HG03095 (cell line): Measurements from ENCODE around the gene ALPI.
"Not testable (repeated sequence)": the region's sequence is repeated elsewhere in the genome, so short reads cannot be mapped to it uniquely, and the experiment has no call there.

Experiments used
- ATAC-seq: cut with Tn5 transposase; IDR thresholded peaks from one replicate; pipeline ENCODE4 v1.9.1; 2021; ENCODE audit warnings: moderate library complexity; ENCODE audit not compliant: unreplicated experiment

ALPI gene

GRCh38 chr2:232455426-232456255 lies at the start of gene ALPI:
TSS of gene ALPI (plus strand) at chr2:232456153. CDS start at chr2:232456200, 47 bp downstream.
- ATAC-seq = no peak

- ATAC-seq = no peak
Measured at GRCh38 chr2:232406556-232407310, 49.2 kb upstream of the ALPI start, which contains the start of gene ALPG. TSS of gene ALPG (plus strand) at chr2:232406844. CDS start at chr2:232406895, 51 bp downstream.

- not testable (repeated sequence) for ATAC-seq
Measured at GRCh38 chr2:232407428-232408150, 48.4 kb upstream of the ALPI start.

- not testable (repeated sequence) for ATAC-seq
Measured at GRCh38 chr2:232408269-232408668, 47.7 kb upstream of the ALPI start.

- ATAC-seq = not testable (repeated sequence)
Measured at GRCh38 chr2:232409617-232410016, 46.3 kb upstream of the ALPI start.

GRCh38 chr2:232410238-232410900 lies 45.6 kb upstream of the ALPI start:
- ATAC-seq = no peak

- ATAC-seq = no peak
Measured at GRCh38 chr2:232411901-232412629, 43.9 kb upstream of the ALPI start.

- no peak for ATAC-seq
Measured at GRCh38 chr2:232412986-232413385, 43.0 kb upstream of the ALPI start.

- ATAC-seq = no peak
Measured at GRCh38 chr2:232415138-232415690, 40.7 kb upstream of the ALPI start.

- ATAC-seq = no peak
Measured at GRCh38 chr2:232415736-232416520, 40.0 kb upstream of the ALPI start.

- no peak for ATAC-seq
Measured at GRCh38 chr2:232416521-232417470, 39.2 kb upstream of the ALPI start.

- no peak for ATAC-seq
Measured at GRCh38 chr2:232417489-232417888, 38.5 kb upstream of the ALPI start.

GRCh38 chr2:232418056-232418455 lies 37.9 kb upstream of the ALPI start:
- ATAC-seq = no peak

- no peak for ATAC-seq
Measured at GRCh38 chr2:232418466-232419244, 37.3 kb upstream of the ALPI start.

- ATAC-seq = no peak
Measured at GRCh38 chr2:232419245-232420072, 36.5 kb upstream of the ALPI start.

GRCh38 chr2:232420073-232420454 lies 35.9 kb upstream of the ALPI start:
- no peak for ATAC-seq
